PC-9 (cell line): ENCODE results near the gene GNA15. TPM values are rescaled to one million over a fixed set of nuclear protein-coding genes. Genes with fewer than 3 reads are reported as not detected.

ENCODE experiments used
- BruUV-seq: library from RNA; stranded (reverse); fragments of 400-500 nt; replicated peaks from 2 replicates; lab custom pipeline; 2021; lab: Mats Ljungman, UMichigan
- CTCF ChIA-PET: fragments of 300-600 bp; sonication (Branson Sonifier 250); formaldehyde crosslinking; loops from one replicate; lab custom pipeline; 2022; ENCODE audit warnings: antibody characterized with exemption; lab: Charles Lee
- POLR2A ChIA-PET: fragments of 300-600 bp; sonication (Branson Sonifier 250); formaldehyde crosslinking; loops from one replicate; lab custom pipeline; 2022; ENCODE audit warnings: antibody characterized with exemption; ENCODE audit not compliant: unreplicated experiment; lab: Charles Lee
- DNase-seq, 2 experiments: peaks; one replicate each; pipeline versions ENCODE4 v3.0.0 to v3.0.0-alpha.2; 2015 to 2022; ENCODE audit warnings: mixed read lengths in 1 of 2
- H2AFZ ChIP-seq: fragments of 200-600 bp; sonication (generic); 2 replicates; pipeline ENCODE4 v1.8.1; 2017; ENCODE audit warnings: antibody characterized with exemption
- H3F3A ChIP-seq: fragments of 200-600 bp; sonication (generic); 2 replicates; pipeline ENCODE4 v1.8.1; 2017; ENCODE audit warnings: antibody characterized with exemption, mild to moderate bottlenecking, low read depth; ENCODE audit not compliant: insufficient read depth
- H3K27ac ChIP-seq: fragments of 200-600 bp; sonication (generic); 2 replicates; pipeline ENCODE4 v1.6.1; 2016; ENCODE audit warnings: mixed run types
- H3K27me3 ChIP-seq: fragments of 200-600 bp; sonication (generic); 2 replicates; pipeline ENCODE4 v1.6.1; 2016; ENCODE audit warnings: low read depth, mixed run types; ENCODE audit not compliant: insufficient read depth
- H3K36me3 ChIP-seq: fragments of 200-600 bp; sonication (generic); 2 replicates; pipeline ENCODE4 v1.6.1; 2016; ENCODE audit warnings: low read depth, mixed run types
- H3K4me1 ChIP-seq: fragments of 200-600 bp; sonication (generic); replicated peaks from 2 replicates; pipeline ENCODE4 v1.6.1; 2016; ENCODE audit warnings: mixed run types; ENCODE audit not compliant: insufficient read depth
- H3K4me2 ChIP-seq: fragments of 200-600 bp; sonication (generic); 2 replicates; pipeline ENCODE4 v1.6.1; 2017; ENCODE audit warnings: mixed run types
- H3K4me3 ChIP-seq: fragments of 200-600 bp; sonication (generic); 2 replicates; pipeline ENCODE4 v1.6.1; 2016; ENCODE audit warnings: mixed run types
- H3K79me2 ChIP-seq: fragments of 200-600 bp; sonication (generic); 2 replicates; pipeline ENCODE4 v1.6.1; 2017; ENCODE audit warnings: low read depth, mixed run types
- H3K9me2 ChIP-seq: fragments of 200-600 bp; sonication (generic); 2 replicates; pipeline ENCODE4 v1.8.1; 2017; ENCODE audit warnings: mild to moderate bottlenecking; ENCODE audit not compliant: insufficient read depth
- H3K9me3 ChIP-seq: fragments of 200-600 bp; sonication (generic); 2 replicates; pipeline ENCODE4 v1.8.1; 2016; ENCODE audit warnings: low read depth; ENCODE audit not compliant: insufficient read depth
- H4K20me1 ChIP-seq: fragments of 200-600 bp; sonication (generic); 2 replicates; pipeline ENCODE4 v1.8.1; 2017; ENCODE audit not compliant: insufficient read depth
- EZH2 ChIP-seq: fragments of 200-600 bp; sonication (generic); IDR thresholded peaks from 2 replicates; pipeline ENCODE4 v1.8.0; 2017; ENCODE audit warnings: antibody characterized with exemption, low read depth
- intact Hi-C: fragments of 100-400 bp; cut with micrococcal nuclease; formaldehyde crosslinking; loops from one replicate; pipeline ENCODE4 v1.10.0; 2022; ENCODE audit not compliant: unreplicated experiment
- total RNA-seq: library from RNA; stranded (reverse); gene quantifications from 2 replicates; pipeline ENCODE4 v1.2.3, GENCODE V29; 2021
- TF ChIP-seq, protein P1 (sequence below): fragments of 200-600 bp; sonication (generic); conservative IDR thresholded peaks from 2 replicates; pipeline ENCODE4 v1.6.1; 2017; ENCODE audit warnings: mixed run types, antibody characterized with exemption, mild to moderate bottlenecking, moderate library complexity

Gene GNA15
- total RNA-seq, 1 experiment from 2014 or later = 14.2 TPM

DNA sequence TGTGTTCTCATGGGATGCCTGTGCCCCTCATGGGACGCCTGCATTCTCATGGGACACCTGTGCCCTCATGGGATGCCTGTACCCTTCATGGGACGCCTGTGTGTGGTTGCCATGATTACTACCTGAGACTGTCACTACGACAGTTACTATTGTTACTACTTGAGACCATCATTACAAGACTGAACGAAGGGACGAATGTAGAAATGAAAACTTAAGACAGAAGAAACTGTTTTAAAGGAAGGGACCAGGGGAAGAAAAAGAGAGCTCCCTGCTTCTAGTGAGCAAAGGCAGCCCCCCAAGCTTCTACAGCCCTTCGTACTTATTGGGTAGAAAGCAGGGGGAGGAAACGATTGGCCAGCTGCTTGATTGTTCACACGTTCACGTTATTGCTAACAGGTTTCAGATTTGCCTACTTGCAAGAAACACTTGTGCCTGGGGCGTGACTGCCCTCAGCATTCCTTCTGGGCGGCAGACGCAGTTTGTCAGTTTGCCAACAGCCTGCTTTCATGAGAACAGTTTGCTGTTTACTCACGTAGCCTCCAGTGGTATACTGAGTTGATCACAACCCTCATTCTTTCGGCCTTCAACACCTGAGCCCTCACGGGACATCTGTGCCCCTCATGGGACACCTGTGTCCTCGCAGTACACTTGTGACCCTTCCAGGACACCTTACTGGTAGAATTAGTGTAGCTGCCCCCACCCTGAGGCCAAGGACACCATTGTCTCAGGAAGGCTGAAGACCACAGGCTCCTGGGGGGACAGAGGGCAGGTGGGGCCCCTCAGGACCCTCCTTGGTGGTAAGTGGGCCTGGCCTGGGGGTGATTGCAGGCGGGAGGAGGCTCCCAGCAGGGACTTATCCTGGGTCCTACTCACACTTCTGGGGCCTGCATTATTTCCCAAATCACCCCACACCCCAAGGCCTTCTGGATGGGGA lies 40.2 kb downstream of the GNA15 start:
- Histone ChIP-seq H4K20me1 (no peaks in the 10 kb centered on the region), H3K4me1 (peaks cover 21% of the 10 kb centered on the region), H3K9me3 (no peaks in the 10 kb centered on the region), H3K4me3 (peak overlapping the region; percentile 24; the same call in 1 of the 2 replicates), H3F3A (peaks cover 10% of the 10 kb centered on the region; the same call in 1 of the 2 replicates), H3K27me3 (no peaks in the 10 kb centered on the region), H3K36me3 (no peaks in the 10 kb centered on the region), H2AFZ (no peak overlapping the region), H3K9me2 (no peaks in the 10 kb centered on the region), H3K27ac (peak overlapping the region; percentile 96), H3K79me2 (no peaks in the 10 kb centered on the region), H3K4me2 (peak overlapping the region; percentile 71)
- TF ChIP-seq, protein P1, sequence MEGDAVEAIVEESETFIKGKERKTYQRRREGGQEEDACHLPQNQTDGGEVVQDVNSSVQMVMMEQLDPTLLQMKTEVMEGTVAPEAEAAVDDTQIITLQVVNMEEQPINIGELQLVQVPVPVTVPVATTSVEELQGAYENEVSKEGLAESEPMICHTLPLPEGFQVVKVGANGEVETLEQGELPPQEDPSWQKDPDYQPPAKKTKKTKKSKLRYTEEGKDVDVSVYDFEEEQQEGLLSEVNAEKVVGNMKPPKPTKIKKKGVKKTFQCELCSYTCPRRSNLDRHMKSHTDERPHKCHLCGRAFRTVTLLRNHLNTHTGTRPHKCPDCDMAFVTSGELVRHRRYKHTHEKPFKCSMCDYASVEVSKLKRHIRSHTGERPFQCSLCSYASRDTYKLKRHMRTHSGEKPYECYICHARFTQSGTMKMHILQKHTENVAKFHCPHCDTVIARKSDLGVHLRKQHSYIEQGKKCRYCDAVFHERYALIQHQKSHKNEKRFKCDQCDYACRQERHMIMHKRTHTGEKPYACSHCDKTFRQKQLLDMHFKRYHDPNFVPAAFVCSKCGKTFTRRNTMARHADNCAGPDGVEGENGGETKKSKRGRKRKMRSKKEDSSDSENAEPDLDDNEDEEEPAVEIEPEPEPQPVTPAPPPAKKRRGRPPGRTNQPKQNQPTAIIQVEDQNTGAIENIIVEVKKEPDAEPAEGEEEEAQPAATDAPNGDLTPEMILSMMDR = no peak
- no peak for TF ChIP-seq EZH2
- peak; percentile 82 to 91 for DNase-seq
- ChIA-PET CTCF (interaction anchor here (0.6 kb wide), 1 partner anchor 108 kb away, joined by 3 read pairs; no protein-coding TSS in a partner anchor), POLR2A (no interaction called here)
- TSS peak; percentile 98 for BruUV-seq
- intact Hi-C loops = loop anchor here (5.0 kb wide), 1 partner anchor 39 kb away; the partner anchor contains the start of gene GNA15

DNA sequence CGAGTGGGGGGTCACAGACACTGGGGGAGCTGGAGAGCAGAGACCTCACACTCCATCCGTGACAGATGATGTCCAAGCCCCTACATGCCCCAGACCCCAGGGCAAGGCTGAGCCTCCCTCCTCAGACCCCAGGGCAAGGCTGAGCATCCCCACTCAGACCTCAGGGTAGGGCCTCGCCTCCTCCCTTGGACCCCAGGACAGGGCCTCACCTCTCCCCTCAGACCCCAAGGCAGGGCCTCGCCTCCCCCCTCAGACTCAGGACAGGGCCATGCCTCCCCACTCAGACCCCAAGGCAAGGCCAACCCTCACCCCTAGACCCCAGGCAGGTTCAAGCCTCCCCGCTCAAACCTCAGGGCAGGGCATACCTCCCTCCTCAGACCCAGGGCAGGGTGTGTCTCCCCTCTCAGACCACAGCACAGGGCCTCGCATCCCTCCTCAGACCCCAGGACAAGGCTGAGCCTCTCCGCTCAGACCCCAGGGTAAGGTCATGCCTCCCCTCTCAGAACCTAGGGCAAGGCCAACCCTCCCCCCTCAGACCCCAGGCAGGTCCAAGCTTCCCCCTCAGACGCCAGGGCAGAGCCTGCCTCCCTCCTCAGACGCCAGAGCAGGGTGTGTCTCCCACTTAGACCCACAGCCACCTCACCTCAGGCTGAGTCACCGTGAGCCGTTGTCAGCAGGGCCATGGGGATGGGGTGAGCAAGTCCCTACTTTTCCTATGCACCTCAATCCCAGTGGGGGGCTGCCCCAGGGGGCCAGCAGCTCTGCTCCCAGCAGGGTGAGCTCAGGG lies 41.1 kb downstream of the GNA15 start:
- H3K27ac ChIP-seq = peak overlapping the region; percentile 96
- H3K9me2 ChIP-seq = no peaks in the 10 kb centered on the region
- ChIA-PET POLR2A (no interaction called here), CTCF (no interaction called here)
- TF ChIP-seq, protein P1 = no peak
- TF ChIP-seq EZH2 = no peak
- peaks cover 21% of the 10 kb centered on the region for H3K4me1 ChIP-seq
- H4K20me1 ChIP-seq = no peaks in the 10 kb centered on the region
- no peaks in the 10 kb centered on the region for H3K79me2 ChIP-seq
- peak; percentile 75 to 80 for DNase-seq
- H3K9me3 ChIP-seq = no peaks in the 10 kb centered on the region
- no peak overlapping the region for H2AFZ ChIP-seq
- H3K4me2 ChIP-seq = peak overlapping the region; percentile 71
- no TSS peak for BruUV-seq
- H3K36me3 ChIP-seq = no peaks in the 10 kb centered on the region
- H3K4me3 ChIP-seq = peak overlapping the region; percentile 24; the same call in 1 of the 2 replicates
- intact Hi-C loops = loop anchor here (5.0 kb wide), 1 partner anchor 40 kb away; the partner anchor contains the start of gene GNA15
- H3F3A ChIP-seq = peaks cover 10% of the 10 kb centered on the region; the same call in 1 of the 2 replicates
- H3K27me3 ChIP-seq = no peaks in the 10 kb centered on the region

DNA sequence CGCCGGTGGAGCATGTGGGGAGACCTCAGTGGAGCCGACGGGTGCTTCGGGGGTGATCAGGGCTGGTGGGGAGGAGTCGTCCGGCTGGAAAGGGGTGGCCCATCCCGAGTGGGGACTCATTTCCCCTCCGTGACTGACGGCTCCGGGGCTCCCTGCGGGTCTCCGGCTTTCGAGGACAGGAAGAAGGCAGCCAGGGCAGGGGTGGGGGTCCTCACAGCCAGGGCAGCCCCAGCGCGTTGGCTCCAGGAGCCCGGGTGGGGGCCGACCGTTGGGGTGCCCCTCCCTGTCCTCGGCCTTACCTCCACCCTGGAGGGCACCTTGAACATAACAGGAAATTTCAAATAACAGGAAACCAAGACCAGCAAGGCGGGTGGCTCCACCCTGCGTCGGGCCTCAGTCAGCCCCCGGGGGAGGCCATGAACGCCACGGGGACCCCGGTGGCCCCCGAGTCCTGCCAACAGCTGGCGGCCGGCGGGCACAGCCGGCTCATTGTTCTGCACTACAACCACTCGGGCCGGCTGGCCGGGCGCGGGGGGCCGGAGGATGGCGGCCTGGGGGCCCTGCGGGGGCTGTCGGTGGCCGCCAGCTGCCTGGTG lies 42.6 kb downstream of the GNA15 start, which contains the start of gene S1PR4:
Gene S1PR4, plus strand, starts transcription at position 393 of the 596 bp plus-strand sequence. Its CDS starts 24 bp downstream, at position 417.
- no peaks in the 10 kb centered on the region for H3K79me2 ChIP-seq
- no peaks in the 10 kb centered on the region for H3K9me3 ChIP-seq
- no peak within 1 kb of the TSS for H3K4me2 ChIP-seq
- TF ChIP-seq, protein P1 = no peak
- no peak for TF ChIP-seq EZH2
- no peaks in the 10 kb centered on the region for H3K36me3 ChIP-seq
- CTCF ChIA-PET = no interaction called here
- H3K27me3 ChIP-seq = no peaks in the 10 kb centered on the region
- no peak within 1 kb of the TSS for H3K4me3 ChIP-seq
- peaks cover 21% of the 10 kb centered on the region for H3K4me1 ChIP-seq
- intact Hi-C loops = loop anchor here (5.0 kb wide), 1 partner anchor 41 kb away; the partner anchor contains the start of gene GNA15
- no TSS peak for BruUV-seq
- H2AFZ ChIP-seq = no peak within 1 kb of the TSS
- no peaks in the 10 kb centered on the region for H3K9me2 ChIP-seq
- H3F3A ChIP-seq = peaks cover 10% of the 10 kb centered on the region; the same call in 1 of the 2 replicates
- no peak within 1 kb of the TSS for H3K27ac ChIP-seq
- POLR2A ChIA-PET = no interaction called here
- no peak for DNase-seq
- H4K20me1 ChIP-seq = no peaks in the 10 kb centered on the region
